DND-41 (cell line): ENCODE measurements around the gene ADGRG6.

Experiments
- CTCF ChIP-seq: IDR thresholded peaks from 2 replicates; pipeline ENCODE4 v1.5.1; 2012; ENCODE audit warnings: borderline replicate concordance, low read length, moderate library complexity, mild to moderate bottlenecking; ENCODE audit not compliant: poor library complexity, severe bottlenecking; ENCODE audit errors: extremely low read depth
- EZH2 ChIP-seq: IDR thresholded peaks from 3 replicates; pipeline ENCODE4 v1.6.1; 2012; ENCODE audit warnings: borderline replicate concordance, low read depth, mild to moderate bottlenecking, moderate library complexity, low read length, inconsistent platforms; ENCODE audit not compliant: severe bottlenecking

GRCh38 chr6:142329486-142330113 lies 27.8 kb downstream of the ADGRG6 start:
- TF ChIP-seq CTCF (no peak), EZH2 (no peak)
